ENCODE results near the gene MN1. TPM values are rescaled to one million over a fixed set of nuclear protein-coding genes. Genes with fewer than 3 reads are reported as not detected.
A peak's percentile ranks its signal among the peaks of the same experiment; 100 is the strongest.

The MN1 gene
- total and polyA plus RNA-seq, 2 of the 4 experiments (the other 2 are of a cell fraction) = 0.36 to 1.3 TPM

DNA sequence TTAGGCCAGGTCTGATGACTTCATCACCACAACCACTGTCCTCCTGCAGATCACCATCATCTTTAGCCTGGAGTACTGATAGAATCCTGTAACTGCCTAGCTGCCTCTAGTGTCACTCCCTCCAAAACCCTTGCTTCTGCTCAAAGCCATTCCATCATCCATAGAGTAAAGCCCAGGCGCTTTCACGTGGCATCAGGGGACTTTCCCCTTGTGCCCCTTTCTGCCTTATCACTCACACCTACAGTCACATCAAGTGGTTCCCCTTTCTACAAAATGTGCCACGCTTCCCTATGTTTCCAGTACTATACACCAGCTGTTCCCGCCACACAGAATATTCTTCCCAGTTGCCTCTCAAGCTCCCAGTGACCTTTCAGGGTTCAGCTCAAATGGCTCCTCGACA, 75.9 kb downstream of the MN1 start:
- no peak overlapping the region for H4K8ac ChIP-seq (ENCODE audit: low read depth in 2 of 2, low read length in 2 of 2)
- no peak overlapping the region for H4K5ac ChIP-seq (ENCODE audit: low read depth, low read length)
- DNase-seq (no peak), ATAC-seq (ENCODE audit: low read depth) (no peak)
- BruUV-seq (replicated peaks) = no TSS peak
- H3K27me3 ChIP-seq (ENCODE audit: control insufficient read depth, insufficient read depth, low read length) = 0 out of 2 replicates have a peak, but pooled peaks cover 2% of the 10 kb centered on the region
- H3K23ac ChIP-seq (ENCODE audit: low read depth, low read length) = no peak overlapping the region
- WGBS, 2 experiments (ENCODE audit: extremely low coverage in 2 of 2, insufficient read length in 1 of 2) = 82% methylated on average over 4 of the region's 5 CpGs; no CpG with 5 or more reads in 1 of the 2 experiments
- no peak for TF ChIP-seq SMC3 (IDR thresholded peaks at IDR 0.05; ENCODE audit: low read depth, low read length)
- no peak for TF ChIP-seq CEBPB (IDR thresholded peaks at IDR 0.05; ENCODE audit: low read depth, low read length)
- no peak for TF ChIP-seq RAD21 (IDR thresholded peaks at IDR 0.05; ENCODE audit: low read length)
- TF ChIP-seq, protein P1, sequence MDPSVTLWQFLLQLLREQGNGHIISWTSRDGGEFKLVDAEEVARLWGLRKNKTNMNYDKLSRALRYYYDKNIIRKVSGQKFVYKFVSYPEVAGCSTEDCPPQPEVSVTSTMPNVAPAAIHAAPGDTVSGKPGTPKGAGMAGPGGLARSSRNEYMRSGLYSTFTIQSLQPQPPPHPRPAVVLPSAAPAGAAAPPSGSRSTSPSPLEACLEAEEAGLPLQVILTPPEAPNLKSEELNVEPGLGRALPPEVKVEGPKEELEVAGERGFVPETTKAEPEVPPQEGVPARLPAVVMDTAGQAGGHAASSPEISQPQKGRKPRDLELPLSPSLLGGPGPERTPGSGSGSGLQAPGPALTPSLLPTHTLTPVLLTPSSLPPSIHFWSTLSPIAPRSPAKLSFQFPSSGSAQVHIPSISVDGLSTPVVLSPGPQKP (IDR thresholded peaks at IDR 0.05; ENCODE audit: borderline replicate concordance, low read depth, low read length) = no peak
- no peak for TF ChIP-seq CHD1 (IDR thresholded peaks at IDR 0.05; ENCODE audit: low read depth, low read length)
- TF ChIP-seq MXI1 (IDR thresholded peaks at IDR 0.05; ENCODE audit: borderline replicate concordance, low read depth, low read length) = no peak
- no peak for TF ChIP-seq RFX5 (IDR thresholded peaks at IDR 0.05; ENCODE audit: low read depth, low read length)
- TF ChIP-seq FOS (IDR thresholded peaks at IDR 0.05; ENCODE audit: low read depth, low read length) = no peak
- TF ChIP-seq RCOR1 (IDR thresholded peaks at IDR 0.05; ENCODE audit: insufficient replicate concordance, low read length) = no peak
- no peak for TF ChIP-seq NFE2L2 (IDR thresholded peaks at IDR 0.05; ENCODE audit: low read depth, low read length)
- TF ChIP-seq POLR2A (IDR thresholded peaks at IDR 0.05; ENCODE audit: low read depth, low read length) = no peak
- no peak for TF ChIP-seq MAFK (IDR thresholded peaks at IDR 0.05; ENCODE audit: low read depth, low read length)
- TF ChIP-seq, protein P2, sequence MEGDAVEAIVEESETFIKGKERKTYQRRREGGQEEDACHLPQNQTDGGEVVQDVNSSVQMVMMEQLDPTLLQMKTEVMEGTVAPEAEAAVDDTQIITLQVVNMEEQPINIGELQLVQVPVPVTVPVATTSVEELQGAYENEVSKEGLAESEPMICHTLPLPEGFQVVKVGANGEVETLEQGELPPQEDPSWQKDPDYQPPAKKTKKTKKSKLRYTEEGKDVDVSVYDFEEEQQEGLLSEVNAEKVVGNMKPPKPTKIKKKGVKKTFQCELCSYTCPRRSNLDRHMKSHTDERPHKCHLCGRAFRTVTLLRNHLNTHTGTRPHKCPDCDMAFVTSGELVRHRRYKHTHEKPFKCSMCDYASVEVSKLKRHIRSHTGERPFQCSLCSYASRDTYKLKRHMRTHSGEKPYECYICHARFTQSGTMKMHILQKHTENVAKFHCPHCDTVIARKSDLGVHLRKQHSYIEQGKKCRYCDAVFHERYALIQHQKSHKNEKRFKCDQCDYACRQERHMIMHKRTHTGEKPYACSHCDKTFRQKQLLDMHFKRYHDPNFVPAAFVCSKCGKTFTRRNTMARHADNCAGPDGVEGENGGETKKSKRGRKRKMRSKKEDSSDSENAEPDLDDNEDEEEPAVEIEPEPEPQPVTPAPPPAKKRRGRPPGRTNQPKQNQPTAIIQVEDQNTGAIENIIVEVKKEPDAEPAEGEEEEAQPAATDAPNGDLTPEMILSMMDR (conservative IDR thresholded peaks at IDR 0.05; ENCODE audit: low read depth, low read length) = no peak
- TF ChIP-seq MAZ (IDR thresholded peaks at IDR 0.05; ENCODE audit: borderline replicate concordance, low read depth, low read length) = no peak
- no peak overlapping the region for H2BK20ac ChIP-seq (ENCODE audit: low read depth, low read length)
- no peak overlapping the region for H3K18ac ChIP-seq (ENCODE audit: low read depth, low read length)
- H3K9me1 ChIP-seq (ENCODE audit: insufficient read depth, low read length) = peaks cover 15% of the 10 kb centered on the region; the same call in 1 of the 2 replicates
- ChIA-PET CTCF (no interaction called here), POLR2A (ENCODE audit: unreplicated experiment) (no interaction called here)
- peaks cover 6% of the 10 kb centered on the region; the same call in 1 of the 2 replicates for H3K4me1 ChIP-seq (ENCODE audit: control insufficient read depth, insufficient read depth, low read length)
- H3K14ac ChIP-seq (replicated peaks; ENCODE audit: low read depth, low read length) = no peak overlapping the region
- H3K56ac ChIP-seq (ENCODE audit: extremely low read depth, insufficient read depth, low read length) = no peak overlapping the region
- peak overlapping the region; percentile 17 for H2BK5ac ChIP-seq (ENCODE audit: low read depth, low read length, poor library complexity, severe bottlenecking)
- in situ Hi-C loops (cut with MboI; ENCODE audit: low sequenced_read_pairs) (no loop called here), dilution Hi-C loops (cut with HindIII; ENCODE audit: low sequenced_read_pairs, unreplicated experiment) (no loop called here), intact Hi-C loops (cut with micrococcal nuclease) (no loop called here)
- H2AFZ ChIP-seq (replicated peaks; ENCODE audit: low read length, poor library complexity) = no peak overlapping the region
- H3K4me2 ChIP-seq (ENCODE audit: low read depth, low read length) = no peak overlapping the region
- no peak overlapping the region for H2BK120ac ChIP-seq (ENCODE audit: low read depth, low read length)
- H3K36me3 ChIP-seq (ENCODE audit: control insufficient read depth, insufficient read depth, low read length) = no peaks in the 10 kb centered on the region
- no peaks in the 10 kb centered on the region for H3K9me3 ChIP-seq (ENCODE audit: control insufficient read depth, insufficient read depth, low read length)
- no peak overlapping the region for H3K9ac ChIP-seq (ENCODE audit: low read depth, low read length)
- no peak overlapping the region for H4K91ac ChIP-seq (ENCODE audit: insufficient read depth, low read depth, low read length)
- no peak overlapping the region for H2BK15ac ChIP-seq (ENCODE audit: low read depth, low read length)
- H2AK9ac ChIP-seq (replicated peaks; ENCODE audit: low read depth, low read length, poor library complexity) = no peak overlapping the region
- no peaks in the 10 kb centered on the region for H3K79me1 ChIP-seq (ENCODE audit: low read depth in 1 of 2, low read length in 2 of 2)
- H3K27ac ChIP-seq (ENCODE audit: insufficient read depth, low read length) = no peak overlapping the region
- no peak overlapping the region for H2AK5ac ChIP-seq (ENCODE audit: low read depth, low read length)
- no peak overlapping the region for H3K4me3 ChIP-seq (ENCODE audit: insufficient read depth, low read depth, low read length)
- H4K20me1 ChIP-seq (ENCODE audit: insufficient read depth, low read length) = no peaks in the 10 kb centered on the region
- no peak overlapping the region for H3K4ac ChIP-seq (ENCODE audit: low read depth, low read length)
